A549 (cell line): Measurements from ENCODE around the gene RFC1.

Experiments
- CHD4 ChIP-seq: fragments of 200-600 bp; sonication (generic); IDR thresholded peaks from 2 replicates; pipeline ENCODE4 v1.6.1; 2016; ENCODE audit warnings: antibody characterized with exemption, mild to moderate bottlenecking, borderline replicate concordance
- JUN ChIP-seq, 2 experiments: fragments of >200 bp; sonication (Bioruptor Twin); formaldehyde crosslinking; IDR thresholded peaks; 2 replicates in 1 of 2; 3 replicates in 1 of 2; pipeline ENCODE4 v1.6.1; 2016 to 2017
- JUNB ChIP-seq: fragments of >200 bp; sonication (Bioruptor Twin); formaldehyde crosslinking; IDR thresholded peaks from 2 replicates; pipeline ENCODE4 v1.6.1; 2016
- MAZ ChIP-seq: fragments of 150-350 bp; IDR thresholded peaks from 2 replicates; pipeline ENCODE4 v1.6.1; 2014; ENCODE audit warnings: antibody characterized with exemption, low read depth, low read length, borderline replicate concordance
- NR3C1 ChIP-seq: fragments of >200 bp; sonication (Bioruptor Twin); formaldehyde crosslinking; IDR thresholded peaks from 3 replicates; pipeline ENCODE4 v1.6.1; 2017
- PHF8 ChIP-seq: fragments of 200-600 bp; sonication (generic); IDR thresholded peaks from 2 replicates; pipeline ENCODE4 v1.6.1; 2016; ENCODE audit warnings: low read depth, mild to moderate bottlenecking, antibody characterized with exemption, moderate library complexity, borderline replicate concordance
- POLR2A ChIP-seq: IDR thresholded peaks from 2 replicates; pipeline ENCODE4 v1.6.1; 2012; ENCODE audit warnings: mild to moderate bottlenecking, low read length
- POLR2AphosphoS2 ChIP-seq: conservative IDR thresholded peaks from 2 replicates; pipeline ENCODE4 v1.6.1; 2012; ENCODE audit warnings: low read length, improper control_type of control experiment, inconsistent platforms
- TF ChIP-seq, protein P1 (sequence below): fragments of >200 bp; sonication (Bioruptor Twin); formaldehyde crosslinking; IDR thresholded peaks from 3 replicates; pipeline ENCODE4 v1.5.1; 2016
- TF ChIP-seq, protein P2 (sequence below): fragments of >200 bp; sonication (Bioruptor Twin); formaldehyde crosslinking; IDR thresholded peaks from 3 replicates; pipeline ENCODE4 v1.6.1; 2016

DNA sequence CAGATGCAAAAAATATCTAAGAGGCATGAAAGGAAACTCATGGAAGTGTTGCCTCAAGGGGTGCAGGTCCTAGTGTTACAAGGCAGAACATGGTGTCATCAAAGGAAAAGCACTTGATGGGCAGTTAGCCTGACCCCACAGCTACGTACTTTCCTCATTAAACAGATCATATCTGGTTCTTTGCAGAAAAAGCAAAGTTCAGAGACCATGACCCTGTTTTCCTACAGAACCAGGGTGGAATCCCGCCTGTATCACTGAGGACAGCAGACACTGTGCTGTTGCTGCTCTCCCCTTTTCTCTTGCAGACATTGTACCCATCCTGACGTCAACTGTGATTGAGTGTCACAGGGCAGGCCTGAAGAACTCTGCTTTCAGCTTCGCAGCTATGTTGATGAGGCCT is 91.7 kb downstream of the RFC1 start:
- TF ChIP-seq, protein P1, sequence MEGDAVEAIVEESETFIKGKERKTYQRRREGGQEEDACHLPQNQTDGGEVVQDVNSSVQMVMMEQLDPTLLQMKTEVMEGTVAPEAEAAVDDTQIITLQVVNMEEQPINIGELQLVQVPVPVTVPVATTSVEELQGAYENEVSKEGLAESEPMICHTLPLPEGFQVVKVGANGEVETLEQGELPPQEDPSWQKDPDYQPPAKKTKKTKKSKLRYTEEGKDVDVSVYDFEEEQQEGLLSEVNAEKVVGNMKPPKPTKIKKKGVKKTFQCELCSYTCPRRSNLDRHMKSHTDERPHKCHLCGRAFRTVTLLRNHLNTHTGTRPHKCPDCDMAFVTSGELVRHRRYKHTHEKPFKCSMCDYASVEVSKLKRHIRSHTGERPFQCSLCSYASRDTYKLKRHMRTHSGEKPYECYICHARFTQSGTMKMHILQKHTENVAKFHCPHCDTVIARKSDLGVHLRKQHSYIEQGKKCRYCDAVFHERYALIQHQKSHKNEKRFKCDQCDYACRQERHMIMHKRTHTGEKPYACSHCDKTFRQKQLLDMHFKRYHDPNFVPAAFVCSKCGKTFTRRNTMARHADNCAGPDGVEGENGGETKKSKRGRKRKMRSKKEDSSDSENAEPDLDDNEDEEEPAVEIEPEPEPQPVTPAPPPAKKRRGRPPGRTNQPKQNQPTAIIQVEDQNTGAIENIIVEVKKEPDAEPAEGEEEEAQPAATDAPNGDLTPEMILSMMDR: no peak
- TF ChIP-seq CHD4 (no peak), PHF8 (no peak), POLR2A (no peak), POLR2AphosphoS2 (no peak), NR3C1 (no peak), JUN (IDR thresholded peaks at IDR 0.05) (no peak), JUNB (no peak), MAZ (no peak)
- TF ChIP-seq, protein P2, sequence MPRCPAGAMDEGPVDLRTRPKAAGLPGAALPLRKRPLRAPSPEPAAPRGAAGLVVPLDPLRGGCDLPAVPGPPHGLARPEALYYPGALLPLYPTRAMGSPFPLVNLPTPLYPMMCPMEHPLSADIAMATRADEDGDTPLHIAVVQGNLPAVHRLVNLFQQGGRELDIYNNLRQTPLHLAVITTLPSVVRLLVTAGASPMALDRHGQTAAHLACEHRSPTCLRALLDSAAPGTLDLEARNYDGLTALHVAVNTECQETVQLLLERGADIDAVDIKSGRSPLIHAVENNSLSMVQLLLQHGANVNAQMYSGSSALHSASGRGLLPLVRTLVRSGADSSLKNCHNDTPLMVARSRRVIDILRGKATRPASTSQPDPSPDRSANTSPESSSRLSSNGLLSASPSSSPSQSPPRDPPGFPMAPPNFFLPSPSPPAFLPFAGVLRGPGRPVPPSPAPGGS: no peak
